Measurements from ENCODE around the gene FBXO7. TPM values are rescaled to one million over a fixed set of nuclear protein-coding genes. Genes with fewer than 3 reads are reported as not detected.
A peak's percentile ranks its signal among the peaks of the same experiment; 100 is the strongest.

Gene FBXO7
- total RNA-seq, 6 donors from 2014 or later: 69.9 to 115 (median 85.4) TPM

DNA sequence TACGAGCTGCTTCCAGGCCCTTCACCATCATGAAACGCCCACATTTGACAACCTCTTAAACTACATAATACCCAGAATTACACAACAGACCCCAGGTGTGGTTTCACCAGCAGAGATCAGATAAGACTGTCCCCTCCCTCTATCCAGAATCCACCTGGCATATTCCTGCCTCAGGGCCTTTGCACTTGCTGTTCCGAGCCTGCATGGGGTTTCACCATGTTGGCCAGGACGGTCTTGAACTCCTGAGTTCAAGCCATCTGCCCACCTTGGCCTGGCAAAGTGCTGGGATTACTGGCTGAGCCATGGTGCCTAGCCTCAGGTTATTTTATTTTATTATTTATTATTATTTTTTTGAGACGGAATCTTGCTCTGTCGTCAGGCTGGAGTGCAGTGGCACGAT lies 73.4 kb downstream of the FBXO7 start:
- H3K36me3 ChIP-seq: no peaks in the 10 kb centered on the region
- ATAC-seq (ENCODE audit: low FRiP score in 2 of 2): no peak
- no peak for DNase-seq

More for the DNA sequence above, 73.4 kb downstream of the FBXO7 start:
- TF ChIP-seq POLR2A (IDR thresholded peaks at IDR 0.05) (no peak), EP300 (IDR thresholded peaks at IDR 0.05) (no peak), POLR2AphosphoS5 (IDR thresholded peaks at IDR 0.05) (no peak)
- TF ChIP-seq, protein P1, sequence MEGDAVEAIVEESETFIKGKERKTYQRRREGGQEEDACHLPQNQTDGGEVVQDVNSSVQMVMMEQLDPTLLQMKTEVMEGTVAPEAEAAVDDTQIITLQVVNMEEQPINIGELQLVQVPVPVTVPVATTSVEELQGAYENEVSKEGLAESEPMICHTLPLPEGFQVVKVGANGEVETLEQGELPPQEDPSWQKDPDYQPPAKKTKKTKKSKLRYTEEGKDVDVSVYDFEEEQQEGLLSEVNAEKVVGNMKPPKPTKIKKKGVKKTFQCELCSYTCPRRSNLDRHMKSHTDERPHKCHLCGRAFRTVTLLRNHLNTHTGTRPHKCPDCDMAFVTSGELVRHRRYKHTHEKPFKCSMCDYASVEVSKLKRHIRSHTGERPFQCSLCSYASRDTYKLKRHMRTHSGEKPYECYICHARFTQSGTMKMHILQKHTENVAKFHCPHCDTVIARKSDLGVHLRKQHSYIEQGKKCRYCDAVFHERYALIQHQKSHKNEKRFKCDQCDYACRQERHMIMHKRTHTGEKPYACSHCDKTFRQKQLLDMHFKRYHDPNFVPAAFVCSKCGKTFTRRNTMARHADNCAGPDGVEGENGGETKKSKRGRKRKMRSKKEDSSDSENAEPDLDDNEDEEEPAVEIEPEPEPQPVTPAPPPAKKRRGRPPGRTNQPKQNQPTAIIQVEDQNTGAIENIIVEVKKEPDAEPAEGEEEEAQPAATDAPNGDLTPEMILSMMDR (IDR thresholded peaks at IDR 0.05): no peak
- H3K27ac ChIP-seq: peak overlapping the region in 1 of 4 donors; percentile 64
- 83 to 96% methylated on average over 7 of the region's 7 CpGs for WGBS, 2 donors
- H3K4me1 ChIP-seq: peaks cover 18 to 20% (median 19%) of the 10 kb centered on the region in 4 donors
- no peaks in the 10 kb centered on the region for H3K9me3 ChIP-seq
- no peak overlapping the region for H3K4me3 ChIP-seq
- no peaks in the 10 kb centered on the region for H3K27me3 ChIP-seq

Other genes with a start within 250 kb of the FBXO7 start
- 1 to 10 TPM in 4 of 6 donors, under 1 TPM in 2; 0.33 to 6.3 (median 1.2) TPM for gene SLC5A4, start 219.5 kb upstream of the FBXO7 start, total RNA-seq
- not detected for gene RFPL3, start 116.9 kb upstream of the FBXO7 start, total RNA-seq
- 10 to 100 TPM; 45.3 to 71.4 (median 63.7) TPM for gene RTCB, start 62.6 kb upstream of the FBXO7 start, total RNA-seq
- gene BPIFC, start 10.4 kb upstream of the FBXO7 start, total RNA-seq: not detected

All from upper lobe of left lung (tissue), 6 donors.